GM12878 (cell line): ENCODE results near the gene TSNAX. TPM values are rescaled to one million over a fixed set of nuclear protein-coding genes. Genes with fewer than 3 reads are reported as not detected.
A peak's percentile ranks its signal among the peaks of the same experiment; 100 is the strongest.

Source experiments
- ATAC-seq: fragments of 200-7000 bp; cut with Tn5 transposase; 3 replicates; pipeline ENCODE4 v1.9.1; 2020; ENCODE audit warnings: mild to moderate bottlenecking, moderate library complexity
- BruUV-seq: library from RNA; stranded (reverse); fragments of 400-500 nt; replicated peaks from 2 replicates; lab custom pipeline; 2021; lab: Mats Ljungman, UMichigan
- CTCF ChIA-PET: fragments of 300-600 bp; sonication (Branson Sonifier 250); formaldehyde crosslinking; extraction: SDS; loops from one replicate; lab custom pipeline; 2021; ENCODE audit warnings: inconsistent platforms; lab: Yijun Ruan, JAX
- POLR2A ChIA-PET: fragments of 350-600 bp; formaldehyde crosslinking; extraction: SDS; loops from one replicate; lab custom pipeline; 2021; ENCODE audit warnings: inconsistent platforms; lab: Charles Lee
- RAD21 ChIA-PET: fragments of 300-600 bp; sonication (Branson Sonifier 250); formaldehyde crosslinking; loops from one replicate; lab custom pipeline; 2023; ENCODE audit warnings: antibody characterized with exemption; ENCODE audit not compliant: unreplicated experiment; lab: Charles Lee
- SMC1A ChIA-PET: fragments of 300-600 bp; sonication (Branson Sonifier 250); formaldehyde crosslinking; loops from one replicate; lab custom pipeline; 2023; ENCODE audit not compliant: unreplicated experiment, uncharacterized antibody; lab: Charles Lee
- DNase-seq: peaks from one replicate; pipeline ENCODE4 v3.0.0-alpha.2; 2011; ENCODE audit warnings: low read depth, low spot score
- FAIRE-seq: peaks from 3 replicates; lab custom pipeline; 2011; peaks lifted over from hg19 to GRCh38; lab: Jason Lieb, UNC
- H2AFZ ChIP-seq: 2 replicates; pipeline ENCODE4 v1.6.0; 2011; ENCODE audit warnings: low read depth, low read length, control low read depth; ENCODE audit not compliant: control insufficient read depth
- H3K27ac ChIP-seq: 2 replicates; pipeline ENCODE4 v1.5.1; 2011; ENCODE audit warnings: control low read depth; ENCODE audit not compliant: control insufficient read depth, insufficient read depth
- H3K27me3 ChIP-seq, 2 experiments: replicated peaks in 1 of 2; 2 replicates each; pipeline versions ENCODE4 v1.6.0 to v1.6.1; 2011; ENCODE audit warnings: low read length in 1 of 2; ENCODE audit not compliant: control insufficient read depth in 2 of 2, insufficient read depth in 2 of 2
- H3K36me3 ChIP-seq, 2 experiments: 2 replicates each; pipeline ENCODE4 v1.5.1; 2011; ENCODE audit warnings: low read length in 1 of 2; ENCODE audit not compliant: control insufficient read depth in 2 of 2, insufficient read depth in 2 of 2
- H3K4me1 ChIP-seq: 2 replicates; pipeline ENCODE4 v1.6.1; 2011; ENCODE audit warnings: mild to moderate bottlenecking, low read length, moderate library complexity, mixed read lengths; ENCODE audit not compliant: control insufficient read depth, insufficient read depth
- H3K4me2 ChIP-seq: 2 replicates; pipeline ENCODE4 v1.6.0; 2011; ENCODE audit warnings: control low read depth; ENCODE audit not compliant: control insufficient read depth, insufficient read depth
- H3K4me3 ChIP-seq: fragments of 200-600 bp; sonication (generic); 2 replicates; pipeline ENCODE4 v1.5.1; 2016
- H3K79me2 ChIP-seq: 2 replicates; pipeline ENCODE4 v1.6.0; 2011; ENCODE audit warnings: low read length; ENCODE audit not compliant: control insufficient read depth, insufficient read depth
- H3K9ac ChIP-seq: 2 replicates; pipeline ENCODE4 v1.8.0; 2011; ENCODE audit warnings: low read length, control low read depth, mixed read lengths; ENCODE audit not compliant: control insufficient read depth, insufficient read depth
- H3K9me3 ChIP-seq: replicated peaks from 3 replicates; pipeline ENCODE4 v1.5.1; 2011; ENCODE audit warnings: mild to moderate bottlenecking, low read length; ENCODE audit not compliant: control insufficient read depth, insufficient read depth
- H4K20me1 ChIP-seq: 2 replicates; pipeline ENCODE4 v1.6.0; 2011; ENCODE audit not compliant: control insufficient read depth, insufficient read depth
- EED ChIP-seq: sonication (generic); IDR thresholded peaks from 2 replicates; pipeline ENCODE4 v1.6.1; 2016; ENCODE audit warnings: antibody characterized with exemption, low read depth
- ESRRA ChIP-seq: IDR thresholded peaks from 2 replicates; pipeline ENCODE4 v1.6.1; 2012; ENCODE audit warnings: mild to moderate bottlenecking, low read length, improper control_type of control experiment
- ETV6 ChIP-seq, 2 experiments: fragments of 450-650 bp in 1 of 2; IDR thresholded peaks in 1 of 2; conservative IDR thresholded peaks in 1 of 2; 2 replicates each; pipeline ENCODE4 v1.6.1; 2014; ENCODE audit warnings: antibody characterized with exemption in 1 of 2, borderline replicate concordance in 1 of 2, low read depth in 1 of 2, mild to moderate bottlenecking in 1 of 2, moderate library complexity in 1 of 2
- FOXM1 ChIP-seq: IDR thresholded peaks from 2 replicates; pipeline ENCODE4 v1.6.1; 2012; ENCODE audit warnings: low read depth, mild to moderate bottlenecking, inconsistent platforms, low read length, moderate library complexity
- JUND ChIP-seq: IDR thresholded peaks from 2 replicates; pipeline ENCODE4 v1.6.1; 2012; ENCODE audit warnings: low read depth, mild to moderate bottlenecking, low read length, improper control_type of control experiment, moderate library complexity
- POLR2A ChIP-seq: IDR thresholded peaks from 2 replicates; pipeline ENCODE4 v1.6.1; 2011; ENCODE audit warnings: low read depth, mild to moderate bottlenecking, low read length
- SIX5 ChIP-seq: IDR thresholded peaks from 2 replicates; pipeline ENCODE4 v1.6.1; 2011; ENCODE audit warnings: mild to moderate bottlenecking, low read depth, low read length, moderate library complexity; ENCODE audit not compliant: severe bottlenecking
- SMAD1 ChIP-seq: fragments of 450-650 bp; IDR thresholded peaks from 2 replicates; pipeline ENCODE4 v1.6.1; 2018; ENCODE audit warnings: mild to moderate bottlenecking, low read depth; ENCODE audit not compliant: partially characterized antibody
- SUPT20H ChIP-seq: IDR thresholded peaks from 2 replicates; pipeline ENCODE4 v1.6.1; 2011; ENCODE audit warnings: low read depth, mild to moderate bottlenecking, low read length, moderate library complexity, borderline replicate concordance; ENCODE audit not compliant: control insufficient read depth
- ZNF24 ChIP-seq: fragments of 450-650 bp; IDR thresholded peaks from 2 replicates; pipeline ENCODE4 v1.6.1; 2017; ENCODE audit warnings: antibody characterized with exemption, mild to moderate bottlenecking
- ZNF274 ChIP-seq: IDR thresholded peaks from one replicate; pipeline ENCODE4 v1.8.0; 2011; ENCODE audit not compliant: insufficient read length, insufficient read depth
- ZNF622 ChIP-seq: fragments of 450-650 bp; IDR thresholded peaks from 2 replicates; pipeline ENCODE4 v1.6.1; 2017; ENCODE audit warnings: mild to moderate bottlenecking, inconsistent platforms
- WGBS: methylation state at CpG from one replicate; pipeline ENCODE4 v1.1.6; 2016; ENCODE audit warnings: low lambda C conversion rate; ENCODE audit not compliant: insufficient replicate concordance, insufficient coverage; ENCODE audit errors: missing lambda C conversion rate; 5-methylcytosine and 5-hydroxymethylcytosine counted together
- in situ Hi-C: fragments of 300-500 bp; cut with MboI; formaldehyde crosslinking; loops from 9 replicates; pipeline ENCODE4 v1.14.3; 2018; ENCODE audit warnings: mixed read lengths
- intact Hi-C: fragments of 100-400 bp; cut with micrococcal nuclease; formaldehyde crosslinking; loops from one replicate; pipeline ENCODE4 v1.14.2; 2022; ENCODE audit not compliant: unreplicated experiment
- polyA plus RNA-seq, 11 experiments: library from polyadenylated mRNA; depleted of rRNA in 4 of 11; unstranded in 6 of 11; stranded (reverse) in 5 of 11; fragments of >200 nt; fragmentation: Nextera tagmentation in 4 of 11; fragmentation: Illumina TruSeq in 1 of 11; extraction: Ambion mirVana in 4 of 11; extraction: Trizol in 1 of 11; gene quantifications; 1 replicate in 1 of 11; 2 replicates in 10 of 11; pipeline versions ENCODE4 v1.2.1 to v1.2.3, GENCODE V29; 2011 to 2016; ENCODE audit warnings: inconsistent platforms in 2 of 11, missing spikeins in 2 of 11, low read depth in 1 of 11
- total RNA-seq, 4 experiments: library from RNA; depleted of rRNA in 3 of 4; stranded (reverse); fragments of >200 nt in 3 of 4; fragmentation: Illumina TruSeq in 1 of 4; extraction: Trizol in 1 of 4; gene quantifications; 2 replicates each; pipeline versions ENCODE4 v1.2.1 to v1.2.3, GENCODE V29; 2013 to 2021
- TF ChIP-seq, protein P1 (sequence below): fragments of 450-650 bp; IDR thresholded peaks from 2 replicates; pipeline ENCODE4 v1.6.1; 2018; ENCODE audit warnings: borderline replicate concordance, mild to moderate bottlenecking; ENCODE audit not compliant: partially characterized antibody
- TF ChIP-seq, protein P2 (sequence below): fragments of 450-650 bp; IDR thresholded peaks from 2 replicates; pipeline ENCODE4 v1.6.1; 2017; ENCODE audit warnings: mild to moderate bottlenecking
- TF ChIP-seq, protein P3 (sequence below): fragments of 450-650 bp; formaldehyde crosslinking; IDR thresholded peaks from 2 replicates; pipeline ENCODE4 v1.4.0; 2020; ENCODE audit warnings: mild to moderate bottlenecking, moderate library complexity

Gene TSNAX
- total and polyA plus RNA-seq, 10 of the 15 experiments (the other 5 are each of a cell fraction or from before 2014, with no cell fraction given): 24.8 to 49.7 (median 35.6) TPM

DNA sequence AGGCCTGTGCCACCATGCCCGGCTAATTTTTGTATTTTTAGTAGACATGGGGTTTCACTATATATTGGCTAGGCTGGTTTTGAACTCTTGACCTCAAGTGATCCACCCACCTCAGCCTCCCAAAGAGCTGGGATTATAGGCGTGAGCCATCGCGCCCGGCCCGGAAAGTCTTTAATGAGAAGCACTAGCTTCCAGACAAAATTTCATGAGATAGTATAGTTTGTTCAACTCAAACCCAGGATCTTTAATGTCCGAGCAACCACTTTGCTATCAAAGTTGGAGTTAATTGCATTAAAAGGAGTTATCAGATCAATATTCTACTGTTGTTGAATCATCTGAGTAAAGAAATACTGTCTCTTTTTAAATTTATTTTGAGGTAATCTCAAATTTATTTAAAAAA is 4.8 kb downstream of the TSNAX start (continued):
- TF ChIP-seq POLR2A: no peak
- TF ChIP-seq, protein P1, sequence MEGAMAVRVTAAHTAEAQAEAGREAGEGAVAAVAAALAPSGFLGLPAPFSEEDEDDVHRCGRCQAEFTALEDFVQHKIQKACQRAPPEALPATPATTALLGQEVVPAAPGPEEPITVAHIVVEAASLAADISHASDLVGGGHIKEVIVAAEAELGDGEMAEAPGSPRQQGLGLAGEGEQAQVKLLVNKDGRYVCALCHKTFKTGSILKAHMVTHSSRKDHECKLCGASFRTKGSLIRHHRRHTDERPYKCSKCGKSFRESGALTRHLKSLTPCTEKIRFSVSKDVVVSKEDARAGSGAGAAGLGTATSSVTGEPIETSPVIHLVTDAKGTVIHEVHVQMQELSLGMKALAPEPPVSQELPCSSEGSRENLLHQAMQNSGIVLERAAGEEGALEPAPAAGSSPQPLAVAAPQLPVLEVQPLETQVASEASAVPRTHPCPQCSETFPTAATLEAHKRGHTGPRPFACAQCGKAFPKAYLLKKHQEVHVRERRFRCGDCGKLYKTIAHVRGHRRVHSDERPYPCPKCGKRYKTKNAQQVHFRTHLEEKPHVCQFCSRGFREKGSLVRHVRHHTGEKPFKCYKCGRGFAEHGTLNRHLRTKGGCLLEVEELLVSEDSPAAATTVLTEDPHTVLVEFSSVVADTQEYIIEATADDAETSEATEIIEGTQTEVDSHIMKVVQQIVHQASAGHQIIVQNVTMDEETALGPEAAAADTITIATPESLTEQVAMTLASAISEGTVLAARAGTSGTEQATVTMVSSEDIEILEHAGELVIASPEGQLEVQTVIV: no peak
- TF ChIP-seq ZNF274: no peak
- no peak for TF ChIP-seq ZNF622
- no peak for TF ChIP-seq SMAD1
- TF ChIP-seq JUND: no peak
- TF ChIP-seq SIX5: no peak

DNA sequence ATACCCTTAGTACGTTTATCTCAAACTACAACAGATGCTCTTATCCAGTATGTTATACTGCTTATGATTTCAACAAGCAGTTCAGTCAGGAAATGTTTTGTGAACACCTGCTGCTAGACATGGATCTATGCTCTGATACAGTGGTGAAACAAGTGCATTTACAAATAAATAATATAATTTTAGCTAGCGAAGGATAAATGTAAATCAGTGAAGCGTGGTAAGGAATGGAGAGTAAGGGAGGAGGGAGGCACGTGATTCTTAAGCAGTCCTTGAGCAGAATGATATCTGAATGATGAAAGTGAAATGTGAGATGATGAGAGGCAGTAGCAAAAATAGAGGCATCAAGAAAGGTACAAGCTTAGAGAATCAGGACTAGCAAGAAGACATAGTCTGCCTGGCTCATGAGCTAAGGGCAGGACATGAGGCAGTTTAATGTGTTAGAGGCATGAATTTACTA is 6.3 kb downstream of the TSNAX start:
- Histone ChIP-seq H3K4me1 (no peaks in the 10 kb centered on the region), H3K36me3 (peaks cover 0 to 13% of the 10 kb centered on the region in 2 experiments; a peak in 2 of 4 replicates), H4K20me1 (no peaks in the 10 kb centered on the region), H3K27ac (no peak overlapping the region), H3K27me3 (no peaks in the 10 kb centered on the region), H2AFZ (no peak overlapping the region), H3K4me2 (0 out of 2 replicates have a peak overlapping the region, but pooled peaks have one; percentile 23), H3K9ac (no peak overlapping the region), H3K9me3 (no peaks in the 10 kb centered on the region; the same call in 1 of the 3 replicates), H3K4me3 (no peak overlapping the region), H3K79me2 (peaks cover 16% of the 10 kb centered on the region)
- CTCF ChIA-PET: interaction anchor here (0.7 to 2.5 kb wide), 5 partner anchors 16 to 160 kb away, joined by 3 to 8 read pairs (median 3); no protein-coding TSS in a partner anchor
- in situ Hi-C loops (no loop called here), intact Hi-C loops (no loop called here)
- POLR2A ChIA-PET: no interaction called here
- no peak for ATAC-seq
- BruUV-seq: no TSS peak
- WGBS: 80% methylated on average over 4 of the region's 4 CpGs
- RAD21 ChIA-PET: interaction anchor here (0.7 to 1.2 kb wide), 2 partner anchors 71 to 198 kb away, joined by 3 read pairs; no protein-coding TSS in a partner anchor
- DNase-seq: no peak
- no peak for FAIRE-seq
- SMC1A ChIA-PET: interaction anchor here (0.8 to 1.5 kb wide), 5 partner anchors 11 to 202 kb away, joined by 3 to 10 read pairs (median 3); partner anchors contain the start of genes EXOC8 and SPRTN
- TF ChIP-seq SIX5 (no peak), SUPT20H (no peak), ESRRA (no peak), ZNF24 (no peak), FOXM1 (no peak), ETV6 (conservative IDR thresholded peaks at IDR 0.05 in 1 of 2, IDR thresholded peaks at IDR 0.05 in 1 of 2; ENCODE audit: borderline replicate concordance in 1 of 2, low read depth in 1 of 2) (no peak), EED (no peak)
- TF ChIP-seq, protein P2, sequence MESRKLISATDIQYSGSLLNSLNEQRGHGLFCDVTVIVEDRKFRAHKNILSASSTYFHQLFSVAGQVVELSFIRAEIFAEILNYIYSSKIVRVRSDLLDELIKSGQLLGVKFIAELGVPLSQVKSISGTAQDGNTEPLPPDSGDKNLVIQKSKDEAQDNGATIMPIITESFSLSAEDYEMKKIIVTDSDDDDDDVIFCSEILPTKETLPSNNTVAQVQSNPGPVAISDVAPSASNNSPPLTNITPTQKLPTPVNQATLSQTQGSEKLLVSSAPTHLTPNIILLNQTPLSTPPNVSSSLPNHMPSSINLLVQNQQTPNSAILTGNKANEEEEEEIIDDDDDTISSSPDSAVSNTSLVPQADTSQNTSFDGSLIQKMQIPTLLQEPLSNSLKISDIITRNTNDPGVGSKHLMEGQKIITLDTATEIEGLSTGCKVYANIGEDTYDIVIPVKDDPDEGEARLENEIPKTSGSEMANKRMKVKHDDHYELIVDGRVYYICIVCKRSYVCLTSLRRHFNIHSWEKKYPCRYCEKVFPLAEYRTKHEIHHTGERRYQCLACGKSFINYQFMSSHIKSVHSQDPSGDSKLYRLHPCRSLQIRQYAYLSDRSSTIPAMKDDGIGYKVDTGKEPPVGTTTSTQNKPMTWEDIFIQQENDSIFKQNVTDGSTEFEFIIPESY: no peak
- TF ChIP-seq, protein P3, sequence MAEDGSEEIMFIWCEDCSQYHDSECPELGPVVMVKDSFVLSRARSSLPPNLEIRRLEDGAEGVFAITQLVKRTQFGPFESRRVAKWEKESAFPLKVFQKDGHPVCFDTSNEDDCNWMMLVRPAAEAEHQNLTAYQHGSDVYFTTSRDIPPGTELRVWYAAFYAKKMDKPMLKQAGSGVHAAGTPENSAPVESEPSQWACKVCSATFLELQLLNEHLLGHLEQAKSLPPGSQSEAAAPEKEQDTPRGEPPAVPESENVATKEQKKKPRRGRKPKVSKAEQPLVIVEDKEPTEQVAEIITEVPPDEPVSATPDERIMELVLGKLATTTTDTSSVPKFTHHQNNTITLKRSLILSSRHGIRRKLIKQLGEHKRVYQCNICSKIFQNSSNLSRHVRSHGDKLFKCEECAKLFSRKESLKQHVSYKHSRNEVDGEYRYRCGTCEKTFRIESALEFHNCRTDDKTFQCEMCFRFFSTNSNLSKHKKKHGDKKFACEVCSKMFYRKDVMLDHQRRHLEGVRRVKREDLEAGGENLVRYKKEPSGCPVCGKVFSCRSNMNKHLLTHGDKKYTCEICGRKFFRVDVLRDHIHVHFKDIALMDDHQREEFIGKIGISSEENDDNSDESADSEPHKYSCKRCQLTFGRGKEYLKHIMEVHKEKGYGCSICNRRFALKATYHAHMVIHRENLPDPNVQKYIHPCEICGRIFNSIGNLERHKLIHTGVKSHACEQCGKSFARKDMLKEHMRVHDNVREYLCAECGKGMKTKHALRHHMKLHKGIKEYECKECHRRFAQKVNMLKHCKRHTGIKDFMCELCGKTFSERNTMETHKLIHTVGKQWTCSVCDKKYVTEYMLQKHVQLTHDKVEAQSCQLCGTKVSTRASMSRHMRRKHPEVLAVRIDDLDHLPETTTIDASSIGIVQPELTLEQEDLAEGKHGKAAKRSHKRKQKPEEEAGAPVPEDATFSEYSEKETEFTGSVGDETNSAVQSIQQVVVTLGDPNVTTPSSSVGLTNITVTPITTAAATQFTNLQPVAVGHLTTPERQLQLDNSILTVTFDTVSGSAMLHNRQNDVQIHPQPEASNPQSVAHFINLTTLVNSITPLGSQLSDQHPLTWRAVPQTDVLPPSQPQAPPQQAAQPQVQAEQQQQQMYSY: no peak
